Trophoblast cell (in vitro differentiated cells and primary cell): ENCODE data around the gene SEMA6A.

Experiments used
- DNase-seq, 2 donors: peaks; one replicate each; pipeline ENCODE4 v3.0.0-alpha.2; 2016
- H2AFZ ChIP-seq: 2 replicates; pipeline ENCODE4 v1.6.1; 2013; ENCODE audit warnings: low read length, moderate library complexity, mild to moderate bottlenecking; ENCODE audit not compliant: insufficient read depth, poor library complexity
- H2AK5ac ChIP-seq: 2 replicates; pipeline ENCODE4 v1.6.1; 2013; ENCODE audit warnings: mild to moderate bottlenecking, low read length
- H2BK120ac ChIP-seq: 2 replicates; pipeline ENCODE4 v1.6.1; 2013; ENCODE audit warnings: low read length, mild to moderate bottlenecking, moderate library complexity; ENCODE audit not compliant: insufficient read depth, poor library complexity
- H2BK12ac ChIP-seq: 2 replicates; pipeline ENCODE4 v1.6.1; 2013; ENCODE audit warnings: mild to moderate bottlenecking, low read length, moderate library complexity
- H2BK5ac ChIP-seq: 2 replicates; pipeline ENCODE4 v1.6.1; 2013; ENCODE audit warnings: low read length, low read depth, moderate library complexity, mild to moderate bottlenecking; ENCODE audit not compliant: poor library complexity
- H3K14ac ChIP-seq: 2 replicates; pipeline ENCODE4 v1.6.1; 2013; ENCODE audit warnings: mild to moderate bottlenecking, low read length
- H3K18ac ChIP-seq: 2 replicates; pipeline ENCODE4 v1.6.1; 2013; ENCODE audit warnings: mild to moderate bottlenecking, low read length
- H3K23ac ChIP-seq: 2 replicates; pipeline ENCODE4 v1.6.1; 2013; ENCODE audit warnings: low read length
- H3K27ac ChIP-seq: 2 replicates; pipeline ENCODE4 v1.5.1; 2013; ENCODE audit warnings: low read depth, mild to moderate bottlenecking, inconsistent platforms, low read length, moderate library complexity
- H3K27me3 ChIP-seq: 2 replicates; pipeline ENCODE4 v1.6.1; 2013; ENCODE audit warnings: inconsistent platforms, mild to moderate bottlenecking, low read length, moderate library complexity; ENCODE audit not compliant: insufficient read depth
- H3K36me3 ChIP-seq, 2 experiments: 1 replicate in 1 of 2; 2 replicates in 1 of 2; pipeline ENCODE4 v1.6.1; 2013; ENCODE audit warnings: low read length in 2 of 2, mild to moderate bottlenecking in 2 of 2, moderate library complexity in 1 of 2; ENCODE audit not compliant: insufficient read depth in 2 of 2, control insufficient read depth in 1 of 2
- H3K4ac ChIP-seq: 2 replicates; pipeline ENCODE4 v1.6.1; 2013; ENCODE audit warnings: low read depth, mild to moderate bottlenecking, low read length, moderate library complexity
- H3K4me1 ChIP-seq, 2 experiments: 1 replicate in 1 of 2; 2 replicates in 1 of 2; pipeline ENCODE4 v1.6.1; 2013; ENCODE audit warnings: low read length in 2 of 2, mild to moderate bottlenecking in 2 of 2, moderate library complexity in 1 of 2; ENCODE audit not compliant: insufficient read depth in 2 of 2, control insufficient read depth in 1 of 2
- H3K4me2 ChIP-seq: 2 replicates; pipeline ENCODE4 v1.6.1; 2013; ENCODE audit warnings: inconsistent platforms, mild to moderate bottlenecking, low read length, moderate library complexity
- H3K4me3 ChIP-seq: 2 replicates; pipeline ENCODE4 v1.5.1; 2013; ENCODE audit warnings: mild to moderate bottlenecking, low read depth, low read length, inconsistent platforms
- H3K79me1 ChIP-seq: one replicate; pipeline ENCODE4 v1.6.1; 2013; ENCODE audit warnings: low read length
- H3K79me2 ChIP-seq: 2 replicates; pipeline ENCODE4 v1.6.1; 2013; ENCODE audit warnings: low read length, mild to moderate bottlenecking; ENCODE audit not compliant: control insufficient read depth, insufficient read depth, poor library complexity
- H3K9ac ChIP-seq: 2 replicates; pipeline ENCODE4 v1.6.1; 2013; ENCODE audit warnings: mild to moderate bottlenecking, low read length
- H3K9me3 ChIP-seq: 2 replicates; pipeline ENCODE4 v1.6.1; 2013; ENCODE audit warnings: low read depth, mild to moderate bottlenecking, control low read depth, inconsistent platforms, low read length; ENCODE audit not compliant: insufficient read depth
- H4K12ac ChIP-seq: 2 replicates; pipeline ENCODE4 v1.6.1; 2013; ENCODE audit warnings: low read depth, mild to moderate bottlenecking, low read length, moderate library complexity
- H4K8ac ChIP-seq: 2 replicates; pipeline ENCODE4 v1.6.1; 2013; ENCODE audit warnings: low read depth, mild to moderate bottlenecking, low read length, moderate library complexity
- H4K91ac ChIP-seq: one replicate; pipeline ENCODE4 v1.6.1; 2013; ENCODE audit warnings: low read depth, mild to moderate bottlenecking, low read length, moderate library complexity
- WGBS: extraction: QIAGEN DNeasy Blood & Tissue Kit; methylation state at CpG from one replicate; pipeline ENCODE4 v1.1.7; 2013; ENCODE audit warnings: missing lambda C conversion rate; ENCODE audit not compliant: insufficient read length, insufficient coverage; ENCODE audit errors: extremely low coverage; 5-methylcytosine and 5-hydroxymethylcytosine counted together

SEMA6A gene

GRCh38 chr5:116410336-116410890 is 164.2 kb downstream of the SEMA6A start:
- Histone ChIP-seq H2BK12ac (no peak overlapping the region), H3K18ac (no peak overlapping the region), H4K91ac (no peak overlapping the region), H3K27me3 (no peaks in the 10 kb centered on the region), H3K36me3 (no peaks in the 10 kb centered on the region), H3K4me3 (no peak overlapping the region), H3K14ac (no peak overlapping the region), H4K8ac (no peak overlapping the region), H3K4ac (no peak overlapping the region), H3K9ac (no peak overlapping the region), H2AK5ac (no peak overlapping the region), H2AFZ (no peak overlapping the region), H3K9me3 (no peaks in the 10 kb centered on the region), H3K4me1 (no peaks in the 10 kb centered on the region), H3K79me2 (no peaks in the 10 kb centered on the region), H2BK5ac (no peak overlapping the region), H4K12ac (no peak overlapping the region), H3K27ac (no peak overlapping the region), H2BK120ac (no peak overlapping the region), H3K79me1 (no peaks in the 10 kb centered on the region), H3K4me2 (no peak overlapping the region), H3K23ac (no peak overlapping the region)
- DNase-seq, result no peak
- WGBS, result no CpG with 5 or more reads among the region's 3 CpGs

- no peak overlapping the region for H4K12ac ChIP-seq
- H3K27ac ChIP-seq, result no peak overlapping the region
- H3K4me1 ChIP-seq, result no peaks in the 10 kb centered on the region
- no peaks in the 10 kb centered on the region for H3K79me2 ChIP-seq
- H3K9me3 ChIP-seq, result no peaks in the 10 kb centered on the region
- no peak overlapping the region for H2BK5ac ChIP-seq
- no peak overlapping the region for H3K23ac ChIP-seq
- H4K91ac ChIP-seq, result no peak overlapping the region
- H3K36me3 ChIP-seq, result no peaks in the 10 kb centered on the region
- no peak overlapping the region for H4K8ac ChIP-seq
- H3K27me3 ChIP-seq, result no peaks in the 10 kb centered on the region
- no peak overlapping the region for H2BK120ac ChIP-seq
- no peak for DNase-seq
- no peak overlapping the region for H2AK5ac ChIP-seq
- WGBS, result no CpG with 5 or more reads among the region's 5 CpGs
- H3K4me3 ChIP-seq, result no peak overlapping the region
- no peak overlapping the region for H3K9ac ChIP-seq
- H2AFZ ChIP-seq, result no peak overlapping the region
- H3K14ac ChIP-seq, result no peak overlapping the region
- H3K4ac ChIP-seq, result no peak overlapping the region
- H3K79me1 ChIP-seq, result no peaks in the 10 kb centered on the region
- no peak overlapping the region for H3K18ac ChIP-seq
- no peak overlapping the region for H3K4me2 ChIP-seq
- no peak overlapping the region for H2BK12ac ChIP-seq
These were observed 164.9 kb downstream of the SEMA6A start for GRCh38 chr5:116409591-116410296.

- Histone ChIP-seq H3K79me1 (no peaks in the 10 kb centered on the region), H3K4ac (no peak overlapping the region), H2BK120ac (no peak overlapping the region), H3K23ac (no peak overlapping the region), H3K27ac (no peak overlapping the region), H3K36me3 (no peaks in the 10 kb centered on the region), H3K18ac (no peak overlapping the region), H4K91ac (no peak overlapping the region), H3K79me2 (no peaks in the 10 kb centered on the region), H2BK12ac (no peak overlapping the region), H3K4me3 (no peak overlapping the region), H4K12ac (no peak overlapping the region), H2BK5ac (no peak overlapping the region), H3K14ac (no peak overlapping the region), H3K9ac (no peak overlapping the region), H2AK5ac (no peak overlapping the region), H3K4me2 (no peak overlapping the region), H4K8ac (no peak overlapping the region), H2AFZ (no peak overlapping the region), H3K9me3 (no peaks in the 10 kb centered on the region), H3K4me1 (no peaks in the 10 kb centered on the region), H3K27me3 (no peaks in the 10 kb centered on the region)
- WGBS, result no CpG with 5 or more reads among the region's 7 CpGs
- no peak for DNase-seq
These were observed 168.1 kb downstream of the SEMA6A start for GRCh38 chr5:116406306-116407041.

GRCh38 chr5:116404792-116405191 is 169.8 kb downstream of the SEMA6A start:
- Histone ChIP-seq H3K23ac (no peak overlapping the region), H3K9ac (no peak overlapping the region), H3K79me1 (no peaks in the 10 kb centered on the region), H3K4ac (no peak overlapping the region), H3K4me1 (no peaks in the 10 kb centered on the region), H3K18ac (no peak overlapping the region), H4K8ac (no peak overlapping the region), H3K79me2 (no peaks in the 10 kb centered on the region), H2BK12ac (no peak overlapping the region), H3K14ac (no peak overlapping the region), H2AK5ac (no peak overlapping the region), H4K12ac (no peak overlapping the region), H3K36me3 (no peaks in the 10 kb centered on the region), H2BK5ac (no peak overlapping the region), H2BK120ac (no peak overlapping the region), H3K4me3 (no peak overlapping the region), H3K27me3 (no peaks in the 10 kb centered on the region), H4K91ac (no peak overlapping the region), H2AFZ (no peak overlapping the region), H3K9me3 (no peaks in the 10 kb centered on the region), H3K4me2 (no peak overlapping the region), H3K27ac (no peak overlapping the region)
- no peak for DNase-seq
- WGBS, result no CpG with 5 or more reads among the region's 3 CpGs
